H1 (cell line): ENCODE data around the gene TMEM223.

Experiments
- POLR2AphosphoS5 ChIP-seq: IDR thresholded peaks from 2 replicates; pipeline ENCODE4 v1.6.1; 2011; ENCODE audit warnings: low read depth, low read length
- POU5F1 ChIP-seq: IDR thresholded peaks from 2 replicates; pipeline ENCODE4 v1.6.1; 2011; ENCODE audit warnings: low read depth, mild to moderate bottlenecking, low read length, moderate library complexity
- TF ChIP-seq, protein P1 (sequence below), 3 experiments: IDR thresholded peaks; 1 replicate in 2 of 3; 2 replicates in 1 of 3; pipeline versions ENCODE4 v1.5.1 to v1.6.1; 2011; ENCODE audit warnings: low read length in 3 of 3, mild to moderate bottlenecking in 3 of 3, inconsistent platforms in 2 of 3, low read depth in 1 of 3, moderate library complexity in 1 of 3; ENCODE audit not compliant: insufficient read depth in 1 of 3; ENCODE audit errors: control extremely low read depth in 1 of 3

DNA sequence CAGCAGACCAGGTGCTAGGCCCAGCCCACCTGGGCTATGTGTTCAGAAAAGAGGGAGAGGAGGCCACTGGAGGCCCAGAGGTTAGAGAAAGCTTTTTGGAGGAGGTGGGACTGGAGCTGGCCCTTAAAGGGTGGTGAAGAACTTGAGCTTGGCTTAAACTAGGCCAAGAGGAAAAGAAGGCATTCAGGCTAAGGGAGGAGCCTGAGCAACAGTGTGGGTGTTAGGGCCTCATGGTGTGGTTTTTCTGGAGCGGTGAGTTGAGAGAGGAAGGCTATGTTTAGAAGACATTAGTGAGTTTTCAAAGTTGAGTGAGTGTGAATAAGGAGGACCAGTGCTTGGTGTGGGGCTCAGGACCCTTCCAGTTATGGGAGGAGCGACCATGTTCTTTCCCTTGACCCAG is 14.4 kb downstream of the TMEM223 start:
- TF ChIP-seq, protein P1, sequence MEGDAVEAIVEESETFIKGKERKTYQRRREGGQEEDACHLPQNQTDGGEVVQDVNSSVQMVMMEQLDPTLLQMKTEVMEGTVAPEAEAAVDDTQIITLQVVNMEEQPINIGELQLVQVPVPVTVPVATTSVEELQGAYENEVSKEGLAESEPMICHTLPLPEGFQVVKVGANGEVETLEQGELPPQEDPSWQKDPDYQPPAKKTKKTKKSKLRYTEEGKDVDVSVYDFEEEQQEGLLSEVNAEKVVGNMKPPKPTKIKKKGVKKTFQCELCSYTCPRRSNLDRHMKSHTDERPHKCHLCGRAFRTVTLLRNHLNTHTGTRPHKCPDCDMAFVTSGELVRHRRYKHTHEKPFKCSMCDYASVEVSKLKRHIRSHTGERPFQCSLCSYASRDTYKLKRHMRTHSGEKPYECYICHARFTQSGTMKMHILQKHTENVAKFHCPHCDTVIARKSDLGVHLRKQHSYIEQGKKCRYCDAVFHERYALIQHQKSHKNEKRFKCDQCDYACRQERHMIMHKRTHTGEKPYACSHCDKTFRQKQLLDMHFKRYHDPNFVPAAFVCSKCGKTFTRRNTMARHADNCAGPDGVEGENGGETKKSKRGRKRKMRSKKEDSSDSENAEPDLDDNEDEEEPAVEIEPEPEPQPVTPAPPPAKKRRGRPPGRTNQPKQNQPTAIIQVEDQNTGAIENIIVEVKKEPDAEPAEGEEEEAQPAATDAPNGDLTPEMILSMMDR (IDR thresholded peaks at IDR 0.05; ENCODE audit: control extremely low read depth in 1 of 3, insufficient read depth in 1 of 3, low read depth in 1 of 3, low read length in 3 of 3): no peak
- no peak for TF ChIP-seq POU5F1
- TF ChIP-seq POLR2AphosphoS5: no peak
